GM12873 (cell line): Measurements from ENCODE around the gene LDLRAD3.

ENCODE experiments used
- TF ChIP-seq, protein P1 (sequence below): IDR thresholded peaks from 2 replicates; pipeline ENCODE4 v1.5.1; 2012; ENCODE audit warnings: low read depth, mild to moderate bottlenecking, moderate library complexity, low read length, control low read depth; ENCODE audit not compliant: insufficient read depth; ENCODE audit errors: missing control alignments

Gene LDLRAD3

DNA sequence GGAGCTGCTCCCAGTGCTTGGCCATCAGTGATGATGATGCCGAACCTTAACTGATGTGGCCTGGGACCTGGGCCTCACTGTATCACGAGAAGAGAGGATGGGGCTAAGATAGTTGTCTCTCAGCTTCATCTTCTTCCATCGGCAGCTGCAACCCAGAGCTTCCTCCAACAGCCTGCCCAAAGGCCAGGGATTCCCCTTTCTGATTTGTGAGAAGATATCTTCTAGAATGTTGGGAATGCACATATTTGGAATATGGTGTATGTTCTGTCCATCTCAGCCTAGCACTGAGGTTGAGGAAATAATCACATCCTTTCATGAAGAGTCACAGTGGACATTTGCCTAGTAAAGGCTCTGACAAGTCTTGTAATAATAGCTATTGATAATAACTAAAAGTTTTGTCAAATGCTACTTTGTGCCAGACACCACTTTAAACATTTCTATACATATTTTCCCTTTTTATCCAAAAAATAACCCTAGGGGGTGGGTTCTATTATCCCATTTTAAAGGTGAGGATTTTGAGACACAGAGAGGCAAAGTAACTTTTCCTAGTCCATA, 272.3 kb downstream of the LDLRAD3 start:
- TF ChIP-seq, protein P1, sequence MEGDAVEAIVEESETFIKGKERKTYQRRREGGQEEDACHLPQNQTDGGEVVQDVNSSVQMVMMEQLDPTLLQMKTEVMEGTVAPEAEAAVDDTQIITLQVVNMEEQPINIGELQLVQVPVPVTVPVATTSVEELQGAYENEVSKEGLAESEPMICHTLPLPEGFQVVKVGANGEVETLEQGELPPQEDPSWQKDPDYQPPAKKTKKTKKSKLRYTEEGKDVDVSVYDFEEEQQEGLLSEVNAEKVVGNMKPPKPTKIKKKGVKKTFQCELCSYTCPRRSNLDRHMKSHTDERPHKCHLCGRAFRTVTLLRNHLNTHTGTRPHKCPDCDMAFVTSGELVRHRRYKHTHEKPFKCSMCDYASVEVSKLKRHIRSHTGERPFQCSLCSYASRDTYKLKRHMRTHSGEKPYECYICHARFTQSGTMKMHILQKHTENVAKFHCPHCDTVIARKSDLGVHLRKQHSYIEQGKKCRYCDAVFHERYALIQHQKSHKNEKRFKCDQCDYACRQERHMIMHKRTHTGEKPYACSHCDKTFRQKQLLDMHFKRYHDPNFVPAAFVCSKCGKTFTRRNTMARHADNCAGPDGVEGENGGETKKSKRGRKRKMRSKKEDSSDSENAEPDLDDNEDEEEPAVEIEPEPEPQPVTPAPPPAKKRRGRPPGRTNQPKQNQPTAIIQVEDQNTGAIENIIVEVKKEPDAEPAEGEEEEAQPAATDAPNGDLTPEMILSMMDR, result no peak

DNA sequence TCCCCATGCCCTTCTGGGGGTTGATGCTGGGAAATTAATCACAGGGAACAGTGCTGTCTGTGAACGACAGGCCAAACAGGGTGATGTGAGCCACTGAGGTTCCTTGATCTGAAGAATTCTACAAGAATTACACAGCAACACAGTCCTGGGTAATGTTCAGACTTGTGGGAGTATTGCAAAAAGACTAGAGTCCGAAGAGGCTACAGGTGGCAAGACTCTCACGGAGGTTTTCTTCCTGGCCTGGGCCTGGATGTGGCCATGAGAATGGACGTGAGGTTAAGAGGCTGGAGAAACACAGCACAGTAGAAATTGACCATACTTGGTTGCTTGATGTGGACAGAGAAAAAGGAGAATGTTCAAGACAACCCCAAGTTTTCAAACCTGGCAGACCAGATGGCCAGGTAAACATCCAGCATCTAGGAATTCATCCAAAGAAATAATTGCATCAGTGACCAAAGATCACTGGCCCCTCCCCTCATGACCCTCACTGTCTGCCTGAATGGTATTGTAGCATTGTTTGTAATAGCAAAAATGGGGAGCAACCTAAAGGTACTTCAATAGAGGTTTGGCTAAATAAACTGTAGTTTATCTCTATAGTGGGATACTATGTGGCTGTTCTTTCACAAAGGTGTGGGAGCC, 274.5 kb downstream of the LDLRAD3 start:
- TF ChIP-seq, protein P1, result no peak

DNA sequence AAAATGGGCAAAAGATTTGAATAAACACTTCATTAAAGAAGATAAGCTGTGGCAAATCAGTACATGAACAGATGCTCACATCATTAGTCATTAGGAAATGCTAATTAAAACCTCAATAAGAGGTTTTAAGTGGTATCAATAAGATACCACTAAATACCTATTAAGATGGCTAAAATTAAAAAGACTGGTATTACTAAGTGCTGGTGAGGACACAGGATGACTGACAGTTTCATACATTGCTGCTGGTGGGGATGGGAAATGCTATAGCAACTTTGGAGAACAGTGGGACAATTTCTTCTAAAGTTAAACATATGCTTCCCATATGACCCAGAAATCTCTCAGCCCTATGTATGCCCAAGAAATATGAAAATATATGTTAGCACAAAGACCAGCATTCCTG, 276.1 kb downstream of the LDLRAD3 start:
- TF ChIP-seq, protein P1, result no peak

DNA sequence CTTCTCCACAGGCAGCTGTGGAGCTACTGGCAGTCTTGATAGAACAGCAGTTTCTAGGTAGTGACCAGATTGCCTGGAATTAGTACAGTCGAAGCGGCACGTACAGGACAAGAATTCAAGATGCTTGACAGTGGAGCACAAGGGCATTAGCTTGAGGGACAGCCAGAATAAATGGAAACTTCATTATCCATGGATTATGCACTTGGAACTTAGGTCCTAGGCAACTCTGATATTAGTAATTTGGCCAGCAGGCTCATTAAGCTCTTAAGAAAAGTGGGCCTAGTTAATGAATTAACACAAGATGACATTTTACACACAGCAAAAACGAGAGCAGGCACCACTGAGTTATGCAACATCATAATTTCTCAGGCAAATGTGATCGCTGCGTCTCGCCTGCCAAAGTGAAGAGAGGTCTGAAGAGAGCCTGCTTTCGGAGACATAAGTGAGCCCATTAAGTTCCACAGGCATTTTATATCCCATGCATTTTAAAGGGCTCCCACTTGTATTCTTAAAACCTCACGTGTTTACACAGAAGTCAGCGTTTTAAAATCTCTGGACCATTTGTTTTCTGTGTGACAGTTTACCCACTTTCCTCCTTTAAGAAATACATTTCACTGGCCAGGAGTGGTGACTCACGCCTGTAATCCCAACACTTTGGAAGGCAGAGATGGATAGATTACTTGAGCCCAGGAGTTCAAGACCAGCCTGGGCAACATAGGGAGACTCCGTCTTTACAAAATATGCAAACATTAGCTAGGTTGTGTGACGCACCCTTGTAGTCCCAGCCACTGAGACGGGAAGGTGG, 279.2 kb downstream of the LDLRAD3 start:
- TF ChIP-seq, protein P1, result no peak

DNA sequence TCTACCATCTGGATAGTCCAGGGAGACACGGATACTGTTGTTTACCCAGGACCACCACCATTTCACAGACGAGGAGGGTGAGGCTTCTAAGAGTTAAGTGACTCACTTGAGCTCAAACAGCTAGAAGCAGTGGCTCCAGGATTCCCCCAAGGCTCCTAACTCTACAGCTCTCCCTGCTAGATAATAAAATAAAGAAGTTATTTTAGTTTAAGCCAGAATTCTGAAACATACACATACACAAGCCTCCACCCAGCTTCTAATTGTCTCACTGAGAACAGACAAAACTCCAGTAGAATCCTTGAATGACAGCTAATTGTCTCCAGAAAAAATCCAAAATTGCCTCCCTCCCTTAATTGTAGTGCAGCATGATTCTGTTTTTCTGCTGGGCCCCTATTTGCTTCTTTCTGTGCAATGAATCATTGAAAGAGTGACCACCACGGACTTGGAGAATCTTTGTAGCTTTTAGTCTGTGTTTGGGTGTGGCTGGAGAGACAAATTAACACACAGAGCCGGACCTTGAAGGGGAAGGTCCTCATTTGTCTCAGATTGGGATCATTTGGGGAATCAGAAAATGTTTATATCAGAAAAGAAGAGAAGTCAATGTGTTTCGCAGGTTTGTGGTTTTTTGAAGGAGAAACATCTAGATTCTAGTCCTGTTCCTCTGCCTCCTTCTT, 280.5 kb downstream of the LDLRAD3 start:
- TF ChIP-seq, protein P1, result no peak

DNA sequence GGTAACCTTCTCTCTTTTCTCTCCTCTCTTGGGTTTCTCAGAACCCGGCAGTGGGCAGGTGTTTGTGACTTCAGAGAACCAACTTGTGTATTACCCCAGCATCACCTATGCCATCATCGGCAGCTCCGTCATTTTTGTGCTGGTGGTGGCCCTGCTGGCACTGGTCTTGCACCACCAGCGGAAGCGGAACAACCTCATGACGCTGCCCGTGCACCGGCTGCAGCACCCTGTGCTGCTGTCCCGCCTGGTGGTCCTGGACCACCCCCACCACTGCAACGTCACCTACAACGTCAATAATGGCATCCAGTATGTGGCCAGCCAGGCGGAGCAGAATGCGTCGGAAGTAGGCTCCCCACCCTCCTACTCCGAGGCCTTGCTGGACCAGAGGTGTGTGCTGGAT, 283.2 kb downstream of the LDLRAD3 start:
- TF ChIP-seq, protein P1, result no peak

DNA sequence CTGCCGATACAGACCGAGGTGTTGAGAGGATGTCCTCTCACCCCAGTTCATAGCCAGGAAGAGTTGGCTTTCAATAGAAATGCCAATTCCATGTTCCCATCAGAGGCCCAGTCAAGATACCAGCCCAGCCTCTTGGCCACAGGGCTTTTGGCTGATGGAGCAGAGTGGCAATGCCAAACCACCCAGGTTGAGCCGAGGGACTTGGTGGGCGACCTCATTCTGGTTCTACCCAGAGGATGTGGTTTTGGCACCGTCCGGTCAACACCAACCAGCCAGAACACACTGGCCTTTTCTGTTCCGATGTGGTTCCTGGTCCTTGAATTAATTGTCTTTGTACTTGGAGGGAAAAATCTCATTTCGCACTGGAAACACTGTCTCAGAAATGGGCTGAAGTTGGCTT, 284.8 kb downstream of the LDLRAD3 start:
- TF ChIP-seq, protein P1, result no peak
